Effector CD8-positive, alpha-beta T cell (primary cell): ENCODE measurements around the gene PPP4R4.
"Not testable (repeated sequence)": the region's sequence is repeated elsewhere in the genome, so short reads cannot be mapped to it uniquely, and the experiment has no call there.

Experiments
- DNase-seq: peaks from one replicate; lab custom pipeline; 2025; lab: John Stamatoyannopoulos, UW

Gene PPP4R4

GRCh38 chr14:94177806-94178205 lies 3.7 kb downstream of the PPP4R4 start:
- no peak for DNase-seq

GRCh38 chr14:94179244-94179643 lies 5.1 kb downstream of the PPP4R4 start:
- no peak for DNase-seq

DNA sequence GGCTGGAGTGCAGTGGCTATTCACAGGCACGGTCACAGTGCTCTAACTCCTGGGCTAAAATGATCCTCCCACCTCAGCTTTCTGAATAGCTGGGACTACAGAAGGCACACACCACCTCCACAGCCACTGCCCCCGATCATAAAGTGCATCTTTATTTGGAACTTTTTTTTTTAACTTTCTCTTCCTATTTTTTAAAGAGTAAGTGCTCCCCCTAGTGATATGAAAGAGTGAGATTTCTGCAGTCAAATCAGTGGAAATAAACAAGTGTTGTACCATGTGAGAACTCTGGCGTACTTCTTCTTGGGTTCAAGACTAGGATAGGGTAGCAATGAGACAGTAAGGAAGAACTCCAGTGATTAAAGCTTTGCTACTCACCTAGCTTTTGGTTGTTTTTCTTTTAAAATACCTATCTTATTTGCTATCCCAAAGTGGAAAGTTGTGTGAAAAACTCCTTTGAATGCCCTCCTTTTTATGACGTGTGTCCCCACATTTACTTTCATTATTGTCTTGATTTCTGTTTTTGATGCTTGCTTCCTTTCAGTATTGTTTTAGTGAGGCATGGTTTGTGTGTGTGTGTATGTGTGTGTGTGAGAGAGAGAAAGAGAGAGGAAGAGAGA lies 6.6 kb downstream of the PPP4R4 start:
- no peak for DNase-seq

- no peak for DNase-seq
Observed at GRCh38 chr14:94181835-94182234, 7.7 kb downstream of the PPP4R4 start.

GRCh38 chr14:94192536-94192935 lies 18.4 kb downstream of the PPP4R4 start:
- DNase-seq = no peak

GRCh38 chr14:94193776-94194175 lies 19.7 kb downstream of the PPP4R4 start:
- DNase-seq = no peak

DNA sequence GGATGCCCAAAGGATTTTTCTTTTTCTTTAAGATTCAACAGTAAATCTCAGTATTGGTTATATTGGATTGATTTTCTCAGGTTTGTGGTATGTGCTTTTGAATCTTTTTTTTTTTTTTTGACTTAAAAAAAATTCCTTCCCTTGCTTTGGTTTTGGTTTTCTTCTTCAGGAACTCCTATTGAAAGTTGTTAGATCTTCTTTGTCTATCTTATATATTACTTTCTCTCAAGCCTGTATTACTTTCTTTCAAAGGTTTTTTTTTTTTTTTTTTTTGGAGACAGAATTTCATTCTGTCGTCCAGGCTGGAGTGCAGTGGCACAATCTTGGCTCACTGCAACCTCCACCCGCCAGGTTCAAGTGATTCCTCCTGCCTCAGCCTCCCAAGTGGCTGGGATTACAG lies 21.9 kb downstream of the PPP4R4 start:
- DNase-seq = no peak

- no peak for DNase-seq
Observed at GRCh38 chr14:94203473-94204210, 29.5 kb downstream of the PPP4R4 start.

DNA sequence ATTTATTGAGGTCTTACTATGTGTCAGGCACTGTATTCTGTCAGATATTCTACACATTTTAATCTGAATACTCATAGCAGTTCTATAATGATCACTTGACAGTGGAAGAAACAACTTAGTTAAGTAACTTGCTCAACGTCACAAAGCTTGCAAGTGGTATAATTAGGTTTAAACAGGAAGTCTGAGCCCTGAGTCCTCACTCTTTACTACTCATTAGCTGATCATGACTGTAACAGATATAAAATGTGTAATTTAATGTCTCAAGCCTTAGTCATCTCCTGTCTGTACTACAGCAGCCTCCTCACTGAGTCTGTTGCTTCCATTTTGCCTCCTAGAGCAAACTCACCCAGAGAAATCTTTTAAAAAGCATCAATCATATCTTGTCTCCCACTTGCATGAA lies 38.9 kb downstream of the PPP4R4 start:
- no peak for DNase-seq

DNA sequence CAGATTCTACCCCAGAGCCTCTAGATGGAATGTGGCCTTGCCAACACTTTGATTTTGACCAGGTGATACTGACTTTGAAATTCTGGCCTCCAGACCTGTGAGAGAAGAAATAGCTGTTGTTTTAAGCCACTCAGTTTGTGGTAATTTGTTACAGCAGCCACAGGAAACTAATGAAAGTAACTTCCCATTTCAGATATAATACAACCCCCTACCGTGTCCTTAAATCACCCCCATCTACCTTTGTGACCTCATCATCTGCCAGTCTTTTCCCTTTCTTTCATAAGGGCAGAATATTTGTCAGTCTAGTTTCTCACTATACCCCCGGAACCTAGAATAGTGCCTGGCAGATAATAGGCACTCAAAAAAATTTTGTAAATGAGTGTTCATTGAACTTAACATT lies 39.6 kb downstream of the PPP4R4 start:
- no peak for DNase-seq

DNA sequence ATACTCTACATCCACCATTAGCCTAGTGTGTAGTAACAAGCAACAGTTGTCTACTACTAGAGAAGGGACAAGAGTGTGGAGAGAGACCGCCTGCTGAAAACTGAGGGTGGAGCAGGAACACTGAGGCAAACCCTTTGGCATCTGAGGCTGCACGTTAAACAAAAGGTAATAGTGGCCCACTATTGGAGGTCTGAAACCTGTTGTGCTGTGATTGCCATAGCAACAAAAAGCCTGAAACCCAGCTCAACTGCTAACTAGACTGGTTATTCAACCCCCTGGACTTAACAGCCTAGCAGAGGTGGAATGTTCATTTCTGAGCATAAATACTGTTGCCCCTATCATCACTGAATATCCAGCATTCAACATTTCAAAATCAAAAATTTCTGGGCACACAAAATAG lies 43.0 kb downstream of the PPP4R4 start:
- DNase-seq = no peak

GRCh38 chr14:94218198-94218886 lies 44.2 kb downstream of the PPP4R4 start:
- DNase-seq = not testable (repeated sequence)

DNA sequence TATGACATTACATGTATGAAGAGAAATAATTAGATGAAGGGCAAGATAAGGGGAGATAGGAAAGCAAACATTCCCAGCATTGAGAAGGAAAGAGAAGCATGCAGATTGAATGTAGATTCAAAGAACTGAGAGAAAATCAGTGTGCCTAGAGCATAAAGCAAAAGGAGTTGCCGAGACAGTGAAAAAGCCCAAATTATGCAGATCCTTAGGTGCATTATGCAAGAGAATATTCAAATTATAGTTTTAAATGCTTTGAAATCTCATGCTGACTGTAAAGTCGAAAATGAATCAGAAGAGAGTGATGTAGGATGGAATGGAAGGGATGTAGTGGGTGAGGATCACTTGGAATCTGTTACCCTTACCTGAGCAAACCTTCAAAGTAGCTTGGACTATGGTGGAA lies 49.9 kb downstream of the PPP4R4 start:
- DNase-seq = no peak

- DNase-seq = no peak
Observed at GRCh38 chr14:94225460-94226378, 51.6 kb downstream of the PPP4R4 start.

DNA sequence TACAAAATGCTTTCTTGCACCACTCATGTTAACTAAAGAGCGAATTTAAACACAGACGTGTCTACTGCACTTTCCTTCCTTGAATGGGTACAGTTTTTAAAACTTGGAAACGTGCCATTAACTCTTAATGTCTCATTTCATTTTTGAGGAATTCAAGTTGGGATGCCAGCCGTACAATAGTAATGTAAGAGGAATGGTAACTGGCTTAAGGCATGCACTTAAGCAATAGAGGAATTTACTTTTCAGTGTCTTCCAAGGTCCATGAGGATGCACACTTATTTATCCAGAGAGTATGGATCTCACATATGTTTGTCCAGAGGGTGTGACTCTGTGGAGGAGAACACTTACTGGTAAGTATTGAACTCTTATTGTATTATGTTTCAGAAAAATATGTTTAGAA lies 52.9 kb downstream of the PPP4R4 start:
- DNase-seq = no peak

DNA sequence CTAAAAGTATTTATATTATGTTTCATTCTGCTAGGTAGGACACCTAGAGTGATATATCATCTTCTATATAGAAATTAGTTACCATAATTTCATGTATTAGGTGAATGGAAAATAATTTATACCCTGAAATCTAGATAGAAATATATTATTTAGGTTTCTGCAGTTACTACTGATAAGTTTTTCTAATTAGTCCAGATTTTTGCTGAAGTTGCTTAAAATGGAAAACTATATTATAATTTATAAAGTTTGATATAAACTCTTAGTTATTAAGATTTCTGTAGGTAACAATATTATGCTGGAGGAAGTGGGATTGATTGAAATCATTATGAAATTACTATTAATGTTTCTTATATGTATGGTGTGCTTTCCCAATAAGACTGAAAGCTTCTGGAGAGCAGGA lies 62.9 kb downstream of the PPP4R4 start:
- DNase-seq = no peak

DNA sequence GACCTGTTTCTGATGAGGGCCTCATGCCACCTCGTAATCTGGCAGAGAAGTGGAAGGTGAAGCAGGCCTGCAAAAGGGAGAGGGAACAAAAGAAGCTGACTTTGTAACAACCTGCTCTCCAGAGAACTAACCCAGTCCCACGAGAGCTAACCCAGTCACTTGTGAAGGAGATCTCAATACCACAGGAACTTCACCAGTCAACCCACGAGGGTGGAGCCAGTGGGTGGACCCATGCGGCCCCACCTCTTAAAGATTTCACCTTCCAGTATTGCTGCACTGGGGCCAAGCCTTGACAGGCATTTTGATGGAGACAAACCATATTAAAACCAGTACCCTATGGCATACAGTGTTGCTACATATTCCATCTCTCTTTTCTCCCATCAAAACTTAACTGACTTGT lies 63.9 kb downstream of the PPP4R4 start:
- DNase-seq = no peak

DNA sequence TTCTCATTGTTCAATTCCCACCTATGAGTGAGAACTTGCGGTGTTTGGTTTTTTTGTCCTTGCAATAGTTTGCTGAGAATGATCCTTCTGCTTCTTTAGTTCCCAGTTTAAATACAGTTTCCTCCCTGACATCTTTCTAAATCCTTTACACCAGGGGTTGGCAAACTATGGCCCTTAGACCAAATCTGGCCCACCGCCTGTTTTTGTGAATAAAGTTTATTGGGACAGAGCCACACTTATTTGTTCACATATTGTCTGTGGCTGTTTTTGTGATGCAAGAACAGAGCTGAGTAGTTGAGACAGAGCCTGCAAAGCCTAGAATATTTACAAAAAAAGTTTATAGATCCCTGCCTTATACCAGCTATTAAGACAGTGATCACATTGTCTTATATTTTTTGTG lies 65.3 kb downstream of the PPP4R4 start:
- no peak for DNase-seq

- DNase-seq = no peak
Observed at GRCh38 chr14:94244182-94244581, 70.1 kb downstream of the PPP4R4 start.

DNA sequence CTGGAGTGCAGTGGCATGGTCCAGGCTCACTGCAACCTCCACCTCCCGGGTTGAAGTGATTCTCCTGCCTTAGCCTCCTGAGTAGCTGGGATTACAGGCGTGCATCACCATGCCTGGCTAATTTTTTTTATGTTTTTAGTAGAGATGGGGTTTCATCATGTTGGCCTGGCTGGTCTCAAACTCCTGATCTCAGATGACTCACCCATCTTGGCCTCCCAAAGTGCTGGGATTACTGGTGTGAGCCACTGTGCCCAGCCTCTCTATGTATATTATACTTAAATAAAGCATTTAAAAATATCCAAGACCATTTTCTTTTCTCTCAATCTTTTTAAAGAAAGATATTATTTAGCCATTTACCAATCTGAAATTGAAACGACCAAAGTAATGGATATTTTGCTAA lies 90.1 kb downstream of the PPP4R4 start:
- DNase-seq = not testable (repeated sequence)

DNA sequence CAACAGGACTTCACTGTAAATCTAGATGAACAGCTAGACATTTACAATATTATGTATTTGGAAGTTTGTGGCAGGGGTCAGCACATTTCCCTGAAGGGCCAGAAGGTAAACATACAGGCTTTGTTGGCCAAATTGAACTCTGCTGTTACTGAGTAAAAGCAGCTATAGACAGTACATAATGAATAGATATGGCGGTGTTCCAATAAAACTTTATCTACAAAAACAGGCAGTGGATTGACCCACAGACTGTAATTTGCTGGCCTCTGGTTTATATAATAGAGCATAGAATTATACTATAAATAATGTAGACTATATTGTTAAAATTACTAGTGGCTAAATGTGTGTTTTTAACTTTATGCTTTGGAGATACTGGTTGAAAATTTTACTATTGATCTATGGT lies 93.2 kb downstream of the PPP4R4 start:
- DNase-seq = no peak

GRCh38 chr14:94268582-94268981 lies 94.5 kb downstream of the PPP4R4 start:
- not testable (repeated sequence) for DNase-seq
